Mucosa of stomach (tissue), 1 donor: ENCODE measurements around the gene CACNB3.

Experiments used
- H3K27me3 ChIP-seq: one replicate; pipeline ENCODE4 v1.7.0; 2013; ENCODE audit warnings: mild to moderate bottlenecking, low read length; ENCODE audit not compliant: control insufficient read depth, insufficient read depth
- H3K36me3 ChIP-seq: one replicate; pipeline ENCODE4 v1.7.0; 2013; ENCODE audit warnings: low read length; ENCODE audit not compliant: control insufficient read depth, insufficient read depth
- H3K4me1 ChIP-seq: one replicate; pipeline ENCODE4 v1.7.0; 2013; ENCODE audit warnings: mild to moderate bottlenecking, low read length; ENCODE audit not compliant: control insufficient read depth, insufficient read depth
- H3K4me3 ChIP-seq: one replicate; pipeline ENCODE4 v1.7.0; 2013; ENCODE audit warnings: low read length
- H3K9ac ChIP-seq: one replicate; pipeline ENCODE4 v1.7.0; 2013; ENCODE audit warnings: mild to moderate bottlenecking, low read length, moderate library complexity
- H3K9me3 ChIP-seq: one replicate; pipeline ENCODE4 v1.7.0; 2013; ENCODE audit warnings: mild to moderate bottlenecking, low read length, moderate library complexity; ENCODE audit not compliant: control insufficient read depth
- donor health status: Pancreatic carcinoma.

CACNB3 gene

DNA sequence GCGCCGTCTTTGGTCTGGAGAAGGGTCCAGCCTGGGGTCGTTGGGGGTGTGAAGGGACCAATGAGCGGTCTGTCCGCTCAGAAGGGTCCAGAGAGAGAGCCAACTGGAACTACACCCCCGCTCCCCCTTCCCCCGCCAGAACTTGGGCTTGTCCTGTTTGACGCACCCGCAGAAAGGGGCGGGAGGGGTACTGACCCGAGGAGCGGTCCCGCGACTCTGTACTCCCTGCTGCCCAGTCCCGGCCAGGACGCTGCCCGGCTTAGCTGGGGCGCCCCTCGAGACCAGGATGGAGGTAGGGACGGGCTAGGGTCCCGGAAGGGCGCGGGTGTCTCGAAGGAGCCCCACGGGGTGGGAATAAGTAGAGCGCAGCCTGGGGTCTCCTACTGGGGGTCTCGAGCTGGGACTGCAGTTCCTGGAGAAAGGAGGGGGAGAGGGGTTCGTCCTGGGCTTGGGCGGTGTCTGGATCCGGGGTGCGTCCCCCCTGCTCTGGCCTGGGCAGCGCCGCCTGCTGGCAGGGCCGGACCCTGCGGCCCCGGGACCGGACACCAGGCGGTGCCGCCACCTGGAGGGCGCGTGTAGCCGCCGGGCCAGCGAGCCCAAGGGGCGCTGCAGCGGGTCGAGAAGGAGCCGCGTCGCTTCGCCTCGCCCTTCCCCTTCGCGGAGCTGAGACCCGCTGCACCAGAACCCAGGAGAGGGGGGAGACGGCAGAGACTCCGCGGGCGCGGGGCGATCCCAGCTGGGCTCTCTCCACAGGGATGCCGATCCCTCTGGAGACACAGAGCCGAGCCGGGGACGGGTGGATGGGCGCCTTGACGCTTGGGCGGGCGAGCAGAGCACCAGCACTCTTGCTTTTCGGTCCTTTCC, 3.8 kb upstream of the CACNB3 start:
- Histone ChIP-seq H3K36me3 (no peaks in the 10 kb centered on the region), H3K9ac (peak overlapping the region; percentile 96), H3K4me1 (peaks cover 36% of the 10 kb centered on the region), H3K27me3 (peaks cover 12% of the 10 kb centered on the region), H3K9me3 (no peaks in the 10 kb centered on the region), H3K4me3 (peak overlapping the region; percentile 86)

DNA sequence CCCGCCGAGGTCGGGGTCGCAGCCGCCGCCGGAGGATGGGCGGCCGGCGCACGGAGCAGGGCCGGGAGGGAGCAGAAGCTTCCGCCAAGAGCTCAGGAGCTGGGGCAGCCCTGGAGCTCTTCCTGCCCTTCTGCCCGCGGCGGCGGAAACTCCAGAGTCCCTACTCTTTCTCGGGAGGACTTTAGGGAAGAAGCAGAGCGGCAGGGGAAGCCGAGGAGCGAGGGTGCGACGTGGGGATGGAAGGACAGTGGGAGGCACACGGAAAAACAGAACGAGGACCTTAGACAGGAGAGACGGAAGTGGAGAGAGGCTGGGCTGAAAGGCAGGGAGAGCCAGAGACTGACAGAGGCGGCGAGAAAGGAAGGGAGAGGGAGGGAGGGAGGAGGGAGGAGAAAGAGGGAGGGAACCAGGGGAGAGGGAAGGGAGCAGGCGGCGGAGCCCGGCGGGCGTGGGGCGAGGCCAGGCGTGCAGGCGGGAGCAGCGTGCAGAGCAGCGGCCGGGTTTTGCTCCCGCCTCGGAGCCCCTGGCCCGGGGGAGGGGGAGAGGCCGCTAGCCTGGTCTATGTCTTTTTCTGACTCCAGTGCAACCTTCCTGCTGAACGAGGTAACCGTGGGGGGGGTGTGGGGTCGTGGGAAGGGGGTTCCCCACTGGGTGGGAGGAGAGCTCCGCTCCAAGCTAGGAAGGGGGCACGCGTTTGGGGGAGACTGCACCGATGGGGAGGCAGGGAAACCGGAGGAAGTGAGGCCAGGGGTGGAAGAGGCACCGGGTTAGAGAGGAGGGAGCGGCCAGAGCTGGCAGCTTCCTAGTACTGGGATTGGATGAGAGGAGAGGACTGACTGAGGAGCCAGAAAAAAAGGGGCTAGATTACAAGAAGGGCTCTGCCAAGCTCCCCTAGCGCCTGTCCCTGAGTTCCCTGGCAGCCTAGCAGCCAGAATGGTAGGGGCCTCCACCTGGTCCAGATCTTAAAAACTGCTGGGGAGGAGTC, 2.9 kb upstream of the CACNB3 start:
- no peaks in the 10 kb centered on the region for H3K36me3 ChIP-seq
- H3K4me1 ChIP-seq = peaks cover 33% of the 10 kb centered on the region
- peak overlapping the region; percentile 86 for H3K4me3 ChIP-seq
- H3K27me3 ChIP-seq = peaks cover 12% of the 10 kb centered on the region
- H3K9ac ChIP-seq = peak overlapping the region; percentile 96
- H3K9me3 ChIP-seq = no peaks in the 10 kb centered on the region

DNA sequence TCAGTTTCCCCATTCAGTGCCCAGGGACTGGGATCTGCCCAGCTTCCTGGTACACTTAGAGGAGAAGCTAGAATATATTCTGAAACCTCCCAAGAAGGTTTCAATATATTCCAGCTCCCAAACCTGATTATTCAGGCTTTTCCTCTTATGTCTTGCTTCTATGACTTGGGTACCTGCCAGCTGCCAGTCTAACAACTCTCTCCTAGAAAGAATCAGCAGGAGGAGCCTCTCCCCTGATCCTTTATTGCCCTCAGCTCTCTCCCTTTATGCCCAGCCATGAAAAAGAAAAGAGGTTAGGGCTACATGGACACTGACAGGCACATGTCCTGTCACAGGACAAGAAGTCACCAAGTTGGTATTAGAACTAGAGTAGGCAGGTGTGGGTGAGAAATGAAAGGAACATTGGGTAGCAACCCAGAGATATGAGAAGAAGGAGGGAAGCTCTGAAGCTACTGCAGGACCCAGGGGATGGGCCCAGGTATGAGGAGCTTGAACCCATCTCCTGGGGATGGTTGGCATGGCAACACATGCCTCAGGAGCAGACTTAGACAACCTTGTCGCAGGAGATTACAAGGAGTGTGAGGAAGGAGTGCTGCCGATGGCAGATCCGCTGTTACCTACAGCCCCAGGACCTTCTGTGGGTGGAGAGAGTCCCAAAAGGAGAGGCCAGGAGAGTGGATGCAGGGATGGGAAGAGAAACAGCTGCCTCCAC, 2.0 kb upstream of the CACNB3 start:
- Histone ChIP-seq H3K27me3 (peaks cover 12% of the 10 kb centered on the region), H3K4me1 (peaks cover 25% of the 10 kb centered on the region), H3K9me3 (no peaks in the 10 kb centered on the region), H3K9ac (no peak overlapping the region), H3K4me3 (no peak overlapping the region), H3K36me3 (no peaks in the 10 kb centered on the region)

DNA sequence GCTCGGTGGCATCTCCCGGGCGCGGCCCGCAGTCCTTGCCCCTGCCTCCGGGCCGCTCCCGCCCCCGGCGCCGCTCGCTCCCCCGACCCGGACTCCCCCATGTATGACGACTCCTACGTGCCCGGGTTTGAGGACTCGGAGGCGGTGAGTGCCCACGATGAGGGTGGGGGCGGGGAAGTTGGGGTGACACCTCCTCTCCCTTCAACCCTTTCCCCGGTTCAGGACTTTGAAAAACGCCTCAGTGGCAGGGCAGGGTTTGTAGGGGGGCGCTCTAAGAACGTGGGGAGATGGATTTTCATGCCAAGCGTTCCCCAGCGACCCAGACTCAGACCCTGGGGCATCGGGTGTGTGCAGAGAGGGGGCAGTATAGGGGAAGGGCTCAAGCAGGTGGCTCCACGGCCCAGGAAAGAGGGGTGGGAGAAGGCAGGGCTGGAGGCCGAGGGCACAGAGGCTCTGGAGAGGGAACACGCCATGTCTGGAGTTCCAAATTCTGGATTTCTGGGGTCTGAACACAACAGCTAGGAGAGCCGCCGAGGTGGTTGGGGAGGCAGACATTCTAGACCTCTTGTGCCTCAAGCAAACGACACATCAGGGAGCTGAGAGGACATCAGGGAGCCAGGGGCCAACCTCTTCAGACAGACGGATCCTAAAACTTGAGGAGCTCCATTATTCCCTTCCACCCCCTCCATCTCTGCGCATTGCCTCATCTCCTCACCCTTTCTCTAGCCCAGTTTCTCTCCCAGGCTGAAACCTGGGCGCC, 715 bp downstream of the CACNB3 start:
- Histone ChIP-seq H3K4me3 (no peak overlapping the region), H3K36me3 (no peaks in the 10 kb centered on the region), H3K27me3 (peaks cover 12% of the 10 kb centered on the region), H3K9ac (peak overlapping the region; percentile 32), H3K4me1 (peaks cover 25% of the 10 kb centered on the region), H3K9me3 (no peaks in the 10 kb centered on the region)

DNA sequence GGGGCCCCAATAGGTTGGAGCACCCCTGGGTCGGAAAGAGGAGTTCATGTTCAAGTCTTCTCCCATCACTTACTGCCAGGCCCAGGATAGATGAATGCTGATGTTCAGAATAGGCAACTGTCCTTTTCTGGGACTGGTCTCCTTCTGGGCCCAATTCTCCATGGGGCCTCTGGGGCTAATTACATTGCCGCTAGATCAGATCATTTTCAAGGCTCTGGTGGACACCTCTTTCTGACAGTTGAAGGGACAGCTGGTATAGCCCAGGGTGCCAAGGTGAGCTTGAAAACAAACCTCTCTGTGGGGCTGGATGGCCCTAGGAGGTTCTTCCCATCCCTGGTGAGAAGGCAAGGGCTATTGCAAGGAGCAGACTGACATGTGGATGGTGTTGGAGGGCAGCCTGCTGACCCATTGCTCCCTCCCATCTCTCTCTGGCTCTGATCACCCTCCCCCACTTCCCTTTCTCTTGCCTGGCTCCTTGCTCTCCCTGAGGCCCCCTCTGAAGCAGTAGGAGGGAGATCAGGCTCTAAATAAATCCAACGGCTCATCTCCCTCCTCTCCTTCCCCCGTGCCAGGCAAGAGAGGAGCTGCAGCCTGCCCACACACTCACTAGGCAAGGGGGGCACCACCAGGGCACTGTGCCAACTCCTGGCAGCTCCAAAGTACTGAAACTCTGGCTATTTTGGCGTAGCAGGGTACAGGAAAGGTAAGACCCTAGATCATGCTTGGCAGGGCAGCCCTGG, 1.9 kb downstream of the CACNB3 start:
- Histone ChIP-seq H3K4me1 (peaks cover 26% of the 10 kb centered on the region), H3K9me3 (no peaks in the 10 kb centered on the region), H3K36me3 (no peaks in the 10 kb centered on the region), H3K27me3 (peaks cover 12% of the 10 kb centered on the region), H3K9ac (no peak overlapping the region), H3K4me3 (no peak overlapping the region)

DNA sequence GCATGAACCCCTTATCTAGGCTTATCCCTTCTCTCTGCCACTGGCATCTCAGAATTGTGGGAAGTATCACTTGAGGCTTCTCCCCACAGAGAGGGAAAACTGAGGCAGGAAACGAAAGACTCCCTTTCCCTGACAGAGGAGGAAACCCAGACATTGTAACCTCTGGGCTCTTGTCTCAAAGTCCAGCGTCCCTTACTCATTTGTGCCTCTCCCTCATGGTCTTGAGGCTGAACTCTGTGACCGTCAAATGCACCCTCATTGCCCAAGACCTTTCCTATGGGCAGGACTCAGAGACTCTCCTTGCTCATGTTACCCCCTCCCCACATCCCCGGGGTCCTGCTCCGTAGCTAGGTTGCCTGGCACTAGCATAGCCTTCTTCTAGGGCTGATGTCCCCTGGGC, 3.8 kb downstream of the CACNB3 start:
- Histone ChIP-seq H3K9ac (no peak overlapping the region), H3K4me3 (no peak overlapping the region), H3K4me1 (peaks cover 18% of the 10 kb centered on the region), H3K9me3 (no peaks in the 10 kb centered on the region), H3K36me3 (no peaks in the 10 kb centered on the region), H3K27me3 (peaks cover 10% of the 10 kb centered on the region)

DNA sequence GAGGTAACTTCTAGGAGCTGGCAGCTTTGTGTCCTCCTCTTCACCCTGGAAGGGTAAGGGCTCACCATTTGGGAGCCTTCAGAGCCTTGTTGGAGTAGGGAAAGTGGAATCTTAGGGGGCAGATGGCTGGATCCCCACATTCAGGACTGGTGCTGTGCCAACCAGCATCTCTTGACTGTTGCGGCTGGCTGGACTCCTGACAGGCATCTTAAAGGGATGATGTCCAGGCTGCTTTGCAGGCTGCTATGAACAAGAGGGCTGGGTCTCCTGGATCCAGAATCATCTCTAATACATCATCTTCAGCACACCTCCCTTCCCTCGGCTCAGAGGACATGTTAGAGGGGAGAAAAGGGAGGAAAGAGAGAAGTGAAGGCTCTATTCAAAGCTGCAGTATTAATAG, 4.4 kb downstream of the CACNB3 start:
- H3K9me3 ChIP-seq = no peaks in the 10 kb centered on the region

DNA sequence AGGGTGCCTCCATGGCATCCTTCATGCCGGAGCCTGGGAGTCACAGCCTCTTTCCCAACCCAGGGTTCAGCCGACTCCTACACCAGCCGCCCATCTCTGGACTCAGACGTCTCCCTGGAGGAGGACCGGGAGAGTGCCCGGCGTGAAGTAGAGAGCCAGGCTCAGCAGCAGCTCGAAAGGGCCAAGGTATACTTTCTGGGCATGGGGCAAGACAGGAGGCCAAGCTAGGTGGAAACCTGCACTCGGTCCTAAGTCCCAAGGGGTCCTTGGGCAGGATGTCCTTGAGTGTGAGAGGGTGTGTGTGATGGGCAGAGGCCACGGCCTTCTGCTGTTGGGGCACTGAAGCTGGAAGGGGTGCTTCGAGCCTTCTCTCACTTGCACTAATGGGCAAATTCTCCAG, 5.0 kb downstream of the CACNB3 start:
- no peaks in the 10 kb centered on the region for H3K27me3 ChIP-seq
- no peak overlapping the region for H3K4me3 ChIP-seq
- no peaks in the 10 kb centered on the region for H3K9me3 ChIP-seq
- no peaks in the 10 kb centered on the region for H3K36me3 ChIP-seq
- H3K9ac ChIP-seq = no peak overlapping the region
- peaks cover 12% of the 10 kb centered on the region for H3K4me1 ChIP-seq

More for the DNA sequence above, 4.4 kb downstream of the CACNB3 start:
- Histone ChIP-seq H3K4me1 (peaks cover 16% of the 10 kb centered on the region), H3K4me3 (no peak overlapping the region), H3K27me3 (peaks cover 4% of the 10 kb centered on the region), H3K9ac (no peak overlapping the region), H3K36me3 (no peaks in the 10 kb centered on the region)

DNA sequence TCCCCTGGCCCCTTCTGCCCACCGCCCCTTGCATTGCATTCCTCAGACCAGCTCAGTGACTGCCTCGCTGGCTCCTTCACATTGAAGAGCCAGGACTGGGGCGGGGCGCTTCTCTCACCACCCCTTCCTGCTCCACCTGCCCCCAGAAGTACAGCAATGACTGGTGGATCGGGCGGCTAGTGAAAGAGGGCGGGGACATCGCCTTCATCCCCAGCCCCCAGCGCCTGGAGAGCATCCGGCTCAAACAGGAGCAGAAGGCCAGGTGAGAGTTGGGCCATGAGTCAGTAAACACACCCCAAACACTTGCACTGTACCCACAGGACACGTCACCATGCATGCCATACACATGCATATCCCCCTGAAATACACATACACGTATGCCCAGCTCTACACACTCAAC, 5.8 kb downstream of the CACNB3 start:
- Histone ChIP-seq H3K9me3 (no peaks in the 10 kb centered on the region), H3K36me3 (peaks cover 1% of the 10 kb centered on the region), H3K4me3 (no peak overlapping the region), H3K27me3 (no peaks in the 10 kb centered on the region), H3K9ac (no peak overlapping the region), H3K4me1 (peaks cover 12% of the 10 kb centered on the region)

DNA sequence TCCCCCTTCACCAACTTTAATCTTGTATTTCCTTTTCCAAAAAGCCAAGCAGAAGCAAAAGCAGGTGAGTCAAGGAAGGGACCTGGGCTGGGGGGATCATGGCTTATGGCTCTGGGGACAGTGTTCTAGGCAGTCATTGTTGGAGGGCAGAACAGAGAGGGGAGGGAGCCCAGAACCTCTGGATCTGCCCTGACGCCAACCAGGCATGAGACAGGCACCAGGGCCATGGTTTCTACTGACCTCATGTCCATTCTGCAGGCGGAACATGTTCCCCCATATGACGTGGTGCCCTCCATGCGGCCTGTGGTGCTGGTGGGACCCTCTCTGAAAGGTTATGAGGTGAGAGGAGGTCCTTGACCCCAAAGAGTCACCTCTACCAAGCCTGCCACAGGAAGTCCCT, 6.6 kb downstream of the CACNB3 start:
- Histone ChIP-seq H3K4me3 (no peak overlapping the region), H3K9me3 (no peaks in the 10 kb centered on the region), H3K36me3 (peaks cover 7% of the 10 kb centered on the region), H3K4me1 (peaks cover 12% of the 10 kb centered on the region), H3K27me3 (no peaks in the 10 kb centered on the region), H3K9ac (no peak overlapping the region)
